ENCODE data around the gene ITGB5.
"Not testable (repeated sequence)": the region's sequence is repeated elsewhere in the genome, so short reads cannot be mapped to it uniquely, and the experiment has no call there.

The ITGB5 gene

GRCh38 chr3:124786511-124787241 is 100.5 kb downstream of the ITGB5 start:
- DNase-seq, result no peak

- no peak for DNase-seq
These were observed 101.2 kb downstream of the ITGB5 start for GRCh38 chr3:124785973-124786372.

GRCh38 chr3:124784686-124785382 is 102.3 kb downstream of the ITGB5 start:
- DNase-seq, result no peak

GRCh38 chr3:124783696-124784095 is 103.5 kb downstream of the ITGB5 start:
- no peak for DNase-seq

GRCh38 chr3:124782377-124782712 is 104.8 kb downstream of the ITGB5 start:
- DNase-seq, result not testable (repeated sequence)

GRCh38 chr3:124781476-124782376 is 105.4 kb downstream of the ITGB5 start:
- DNase-seq, result no peak

- no peak for DNase-seq
These were observed 106.2 kb downstream of the ITGB5 start for GRCh38 chr3:124780761-124781475.

- no peak for DNase-seq
These were observed 106.8 kb downstream of the ITGB5 start for GRCh38 chr3:124780356-124780755.

GRCh38 chr3:124779751-124780191 is 107.4 kb downstream of the ITGB5 start:
- DNase-seq, result no peak

GRCh38 chr3:124779116-124779515 is 108.0 kb downstream of the ITGB5 start:
- no peak for DNase-seq

- DNase-seq, result no peak
These were observed 109.2 kb downstream of the ITGB5 start for GRCh38 chr3:124777762-124778470.

GRCh38 chr3:124776856-124777255 is 110.3 kb downstream of the ITGB5 start:
- DNase-seq, result no peak

- no peak for DNase-seq
These were observed 111.3 kb downstream of the ITGB5 start for GRCh38 chr3:124775877-124776276.

GRCh38 chr3:124774841-124775402 is 112.2 kb downstream of the ITGB5 start:
- no peak for DNase-seq

- DNase-seq, result no peak
These were observed 112.8 kb downstream of the ITGB5 start for GRCh38 chr3:124774327-124774718.

GRCh38 chr3:124773351-124774326 is 113.5 kb downstream of the ITGB5 start:
- DNase-seq, result no peak

- no peak for DNase-seq
These were observed 114.9 kb downstream of the ITGB5 start for GRCh38 chr3:124772081-124772831.

- DNase-seq, result no peak
These were observed 116.1 kb downstream of the ITGB5 start for GRCh38 chr3:124771083-124771445.

- DNase-seq, result no peak
These were observed 116.7 kb downstream of the ITGB5 start for GRCh38 chr3:124770336-124771082.

Data from activated CD4-positive, alpha-beta T cell treated with anti-CD3 and anti-CD28 coated beads for 1 hour (primary cell).